GM19035 (cell line): ENCODE data around the gene PWWP2B.

ENCODE experiments used
- ATAC-seq: cut with Tn5 transposase; IDR thresholded peaks from one replicate; pipeline ENCODE4 v1.9.1; 2021; ENCODE audit not compliant: unreplicated experiment

PWWP2B gene

GRCh38 chr10:132455986-132456847 lies 59.2 kb downstream of the PWWP2B start:
- ATAC-seq, result no peak

- ATAC-seq, result no peak
These were observed 59.9 kb downstream of the PWWP2B start for GRCh38 chr10:132456881-132457280.

GRCh38 chr10:132457328-132458070 lies 60.5 kb downstream of the PWWP2B start:
- no peak for ATAC-seq

GRCh38 chr10:132458071-132458585 lies 61.1 kb downstream of the PWWP2B start:
- no peak for ATAC-seq

- ATAC-seq, result no peak
These were observed 61.7 kb downstream of the PWWP2B start for GRCh38 chr10:132458586-132459300.

- ATAC-seq, result no peak
These were observed 62.5 kb downstream of the PWWP2B start for GRCh38 chr10:132459301-132460003.

GRCh38 chr10:132460071-132460470 lies 63.1 kb downstream of the PWWP2B start:
- no peak for ATAC-seq

- no peak for ATAC-seq
These were observed 63.7 kb downstream of the PWWP2B start for GRCh38 chr10:132460691-132461090.

GRCh38 chr10:132461103-132461682 lies 64.2 kb downstream of the PWWP2B start:
- ATAC-seq, result no peak

- no peak for ATAC-seq
These were observed 64.8 kb downstream of the PWWP2B start for GRCh38 chr10:132461683-132462231.

GRCh38 chr10:132462463-132463332 lies 65.7 kb downstream of the PWWP2B start:
- no peak for ATAC-seq

GRCh38 chr10:132463333-132464255 lies 66.6 kb downstream of the PWWP2B start:
- no peak for ATAC-seq

GRCh38 chr10:132464256-132465192 lies 67.5 kb downstream of the PWWP2B start:
- no peak for ATAC-seq

- no peak for ATAC-seq
These were observed 68.3 kb downstream of the PWWP2B start for GRCh38 chr10:132465193-132465888.

GRCh38 chr10:132465889-132466519 lies 69.0 kb downstream of the PWWP2B start:
- no peak for ATAC-seq
